Epithelial cell of alveolus of lung (primary cell): ENCODE results near the gene HLA-A. TPM values are rescaled to one million over a fixed set of nuclear protein-coding genes. Genes with fewer than 3 reads are reported as not detected.

Experiments used
- total RNA-seq: library from RNA; depleted of rRNA; stranded (reverse); fragments of >200 nt; gene quantifications from 2 replicates; pipeline ENCODE4 v1.2.1, GENCODE V29; 2015

HLA-A gene
- 626 and 755 TPM in 2 replicates for total RNA-seq

GRCh38 chr6:29942275-29943052 is at the start of gene HLA-A:
HLA-A (plus strand) TSS chr6:29942532; CDS start chr6:29942554, 22 bp downstream.

Other genes with a start within 250 kb of the HLA-A start
- 0.16 and 3.4 TPM in 2 replicates for gene HLA-F, start 219.1 kb upstream of the HLA-A start, total RNA-seq
- gene HLA-G, start 114.7 kb upstream of the HLA-A start, total RNA-seq = 0.91 TPM in 1 of 2 replicates, not detected in the other
- 25.7 and 51.3 TPM in 2 replicates for gene POLR1H, start 118.7 kb downstream of the HLA-A start, total RNA-seq
- 32.4 and 42.3 TPM in 2 replicates for gene PPP1R11, start 124.7 kb downstream of the HLA-A start, total RNA-seq
- gene RNF39, start 133.2 kb downstream of the HLA-A start, total RNA-seq = not detected in 2 replicates
- gene TRIM31, start 170.6 kb downstream of the HLA-A start, total RNA-seq = not detected in 2 replicates
- gene TRIM40, start 193.6 kb downstream of the HLA-A start, total RNA-seq = not detected in 2 replicates
- not detected in 2 replicates for gene TRIM10, start 218.7 kb downstream of the HLA-A start, total RNA-seq
- not detected in 2 replicates for gene TRIM15, start 221.0 kb downstream of the HLA-A start, total RNA-seq